Raji (cell line): ENCODE results near the gene CASKIN1.

Experiments used
- POLR2A ChIP-seq: IDR thresholded peaks from 2 replicates; pipeline ENCODE4 v1.6.1; 2011; ENCODE audit warnings: low read depth, low read length, control low read depth; ENCODE audit not compliant: insufficient read depth

CASKIN1 gene

DNA sequence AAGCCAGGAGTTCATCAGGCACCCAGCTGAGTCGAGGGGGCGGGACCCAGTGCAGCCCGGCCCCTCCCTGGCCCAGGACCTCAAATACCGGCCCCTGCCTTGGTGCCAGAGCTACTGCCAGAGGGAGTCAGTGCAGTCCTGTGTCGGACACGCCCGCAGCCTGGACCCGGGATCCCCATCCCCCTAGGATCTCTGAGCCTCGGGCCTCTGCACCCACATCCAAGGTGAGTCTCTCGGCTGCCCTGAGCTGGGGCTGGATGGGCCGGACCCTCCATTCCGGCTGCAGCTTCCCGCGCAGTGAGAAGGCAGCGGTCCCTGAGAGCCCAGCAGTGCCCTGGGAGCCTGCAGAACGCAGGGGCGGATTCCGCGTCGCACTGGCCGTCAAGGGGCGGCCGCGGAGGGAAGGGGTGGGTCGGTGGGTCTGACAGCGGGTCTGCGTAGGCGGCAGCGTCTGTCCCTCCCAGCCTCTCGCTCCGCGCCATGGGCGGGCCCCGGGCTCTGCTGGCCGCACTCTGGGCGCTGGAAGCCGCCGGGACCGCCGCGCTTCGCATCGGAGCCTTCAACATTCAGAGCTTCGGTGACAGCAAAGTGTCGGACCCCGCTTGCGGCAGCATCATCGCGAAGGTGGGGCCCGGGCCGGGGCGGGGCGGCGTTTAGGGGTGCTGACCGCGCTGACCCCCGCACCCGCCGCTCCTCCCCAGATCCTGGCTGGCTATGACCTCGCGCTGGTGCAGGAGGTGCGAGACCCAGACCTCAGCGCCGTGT is 40.1 kb upstream of the CASKIN1 start, which contains the start of gene DNASE1L2:
Gene DNASE1L2 (plus strand): TSS at position 108 of the 765 bp plus-strand sequence. CDS start 373 bp downstream, at position 481.
- TF ChIP-seq POLR2A = no peak

DNA sequence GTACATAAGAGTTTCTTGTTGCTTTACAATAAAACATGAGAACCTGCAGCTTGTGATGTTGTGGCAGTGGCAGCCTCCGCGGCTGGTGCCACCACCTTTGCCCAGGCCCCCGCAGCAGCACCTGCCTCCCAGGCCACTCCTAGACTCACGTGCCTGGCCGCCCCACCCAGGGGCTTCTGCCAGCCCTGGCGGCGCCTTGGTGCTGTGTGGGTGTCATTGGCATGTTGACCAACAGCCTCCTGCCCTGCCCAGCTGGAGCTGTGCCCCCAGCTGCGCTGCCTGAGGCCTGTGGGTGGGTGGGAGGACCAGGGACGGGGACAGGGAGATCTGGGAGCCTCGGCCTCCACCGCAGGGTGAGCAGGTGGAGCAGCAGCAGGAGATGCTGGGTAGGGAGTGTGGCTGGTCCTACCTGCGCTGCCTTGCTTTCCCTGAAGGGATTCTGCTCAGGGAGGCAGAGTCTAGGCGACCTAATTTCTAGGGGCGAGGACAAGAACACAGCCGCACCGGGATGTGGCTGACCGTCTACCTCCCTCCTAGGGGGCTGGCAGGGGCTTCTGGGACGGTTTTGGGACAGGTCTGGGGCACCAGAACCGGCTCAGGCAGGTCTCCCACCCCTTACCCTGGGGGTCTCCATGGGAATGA is 39.4 kb upstream of the CASKIN1 start:
- no peak for TF ChIP-seq POLR2A

GRCh38 chr16:2235234-2235651 is 38.8 kb upstream of the CASKIN1 start:
- TF ChIP-seq POLR2A = no peak

DNA sequence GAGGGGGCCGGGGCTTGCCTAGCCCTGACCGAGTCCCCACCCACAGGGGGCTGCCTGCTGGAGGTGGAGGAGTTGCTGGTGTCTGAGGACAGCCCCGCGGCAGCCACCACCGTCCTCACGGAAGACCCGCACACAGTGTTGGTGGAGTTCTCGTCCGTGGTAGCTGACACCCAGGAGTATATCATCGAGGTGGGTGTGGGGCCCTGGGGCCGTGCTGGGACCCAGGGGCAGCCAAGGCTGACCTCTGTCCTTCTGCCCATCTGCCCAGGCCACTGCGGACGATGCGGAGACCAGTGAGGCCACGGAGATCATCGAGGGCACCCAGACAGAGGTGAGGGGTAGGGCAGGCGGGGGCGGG is 38.4 kb upstream of the CASKIN1 start:
- TF ChIP-seq POLR2A = no peak

- no peak for TF ChIP-seq POLR2A
Observed at GRCh38 chr16:2233872-2234812, 37.7 kb upstream of the CASKIN1 start.

DNA sequence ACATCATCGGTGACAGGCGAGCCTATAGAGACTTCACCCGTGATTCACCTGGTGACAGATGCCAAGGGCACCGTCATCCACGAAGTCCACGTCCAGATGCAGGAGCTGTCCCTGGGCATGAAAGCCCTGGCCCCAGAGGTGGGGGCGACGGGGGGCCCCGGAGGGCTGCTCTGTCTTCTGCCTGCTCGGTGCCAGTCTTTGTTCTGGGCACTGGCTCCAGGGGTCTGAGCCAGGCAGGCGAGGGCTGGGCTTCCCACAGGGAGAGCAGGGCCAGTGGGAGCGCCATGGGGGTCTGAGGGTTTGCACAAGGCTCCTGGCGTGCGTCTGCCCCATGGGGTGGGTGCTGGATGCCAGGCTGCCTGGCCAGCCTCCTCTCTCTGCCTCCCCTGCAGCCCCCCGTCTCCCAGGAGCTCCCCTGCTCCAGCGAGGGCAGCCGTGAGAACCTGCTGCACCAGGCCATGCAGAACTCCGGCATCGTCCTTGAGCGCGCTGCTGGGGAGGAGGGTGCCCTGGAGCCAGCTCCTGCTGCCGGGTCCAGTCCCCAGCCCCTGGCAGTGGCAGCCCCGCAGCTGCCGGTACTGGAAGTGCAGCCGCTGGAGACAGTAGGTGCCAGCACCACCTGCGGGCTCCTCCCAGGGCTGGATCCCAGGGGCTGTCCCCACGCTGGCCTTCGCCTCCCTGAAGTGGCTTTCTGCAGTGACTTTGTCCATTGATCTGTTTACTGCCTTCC is 36.8 kb upstream of the CASKIN1 start:
- TF ChIP-seq POLR2A = no peak

GRCh38 chr16:2232094-2232990 is 35.9 kb upstream of the CASKIN1 start:
- no peak for TF ChIP-seq POLR2A

GRCh38 chr16:2231016-2231931 is 34.9 kb upstream of the CASKIN1 start:
- TF ChIP-seq POLR2A = no peak

- TF ChIP-seq POLR2A = no peak
Observed at GRCh38 chr16:2230376-2230775, 34.0 kb upstream of the CASKIN1 start.

- TF ChIP-seq POLR2A = no peak
Observed at GRCh38 chr16:2229632-2230250, 33.3 kb upstream of the CASKIN1 start.

DNA sequence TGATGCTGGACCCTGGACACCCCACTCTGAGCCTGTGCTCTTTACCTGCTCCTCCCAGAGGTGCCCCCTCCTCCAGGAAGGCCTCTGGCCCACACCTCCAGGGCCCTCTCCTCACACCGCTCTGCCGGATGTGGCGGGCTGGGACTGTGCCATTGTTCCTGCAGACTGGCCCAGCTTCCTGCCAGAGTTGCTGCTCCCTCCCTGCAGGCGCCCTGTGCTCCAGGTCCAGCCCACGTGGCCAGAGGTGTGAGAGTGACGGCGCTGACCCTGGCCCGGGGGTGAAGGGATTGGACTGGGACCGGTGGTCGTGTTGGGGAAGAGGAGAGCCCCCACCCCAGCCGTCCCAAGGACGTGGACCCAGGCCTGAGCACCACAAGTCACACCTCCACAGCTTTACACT is 32.7 kb upstream of the CASKIN1 start:
- TF ChIP-seq POLR2A = no peak

GRCh38 chr16:2228161-2228824 is 31.9 kb upstream of the CASKIN1 start:
- no peak for TF ChIP-seq POLR2A
